Neutrophil (primary cell): ENCODE data around the gene IFIT2.
"Not testable (repeated sequence)": the region's sequence is repeated elsewhere in the genome, so short reads cannot be mapped to it uniquely, and the experiment has no call there.

Experiments used
- H3K27ac ChIP-seq: fragments of 200-600 bp; sonication (generic); 2 replicates; pipeline ENCODE4 v1.5.1; 2016; ENCODE audit warnings: mild to moderate bottlenecking, moderate library complexity
- H3K27me3 ChIP-seq: fragments of 200-600 bp; sonication (generic); 2 replicates; pipeline ENCODE4 v1.6.0; 2016; ENCODE audit warnings: mild to moderate bottlenecking
- H3K36me3 ChIP-seq: fragments of 200-600 bp; sonication (generic); 2 replicates; pipeline ENCODE4 v1.5.1; 2017
- H3K4me1 ChIP-seq, 2 experiments: fragments of 200-600 bp in 1 of 2; sonication (generic) in 1 of 2; 1 replicate in 1 of 2; 2 replicates in 1 of 2; pipeline versions ENCODE4 v1.5.1 to v1.6.1; 2013 to 2016; ENCODE audit warnings: low read depth in 1 of 2, low read length in 1 of 2, mild to moderate bottlenecking in 1 of 2, moderate library complexity in 1 of 2; ENCODE audit not compliant: control insufficient read depth in 1 of 2, insufficient read depth in 1 of 2
- H3K4me3 ChIP-seq, 2 experiments: fragments of 200-600 bp in 1 of 2; sonication (generic) in 1 of 2; 1 replicate in 1 of 2; 2 replicates in 1 of 2; pipeline ENCODE4 v1.5.1; 2013 to 2016; ENCODE audit warnings: low read depth in 1 of 2, low read length in 1 of 2, mild to moderate bottlenecking in 1 of 2, moderate library complexity in 1 of 2
- H3K9me3 ChIP-seq: fragments of 200-600 bp; sonication (generic); 2 replicates; pipeline ENCODE4 v1.5.1; 2016
- CTCF ChIP-seq: fragments of 200-600 bp; sonication (generic); IDR thresholded peaks from 2 replicates; pipeline ENCODE4 v1.5.1; 2016; ENCODE audit warnings: antibody characterized with exemption

Gene IFIT2

DNA sequence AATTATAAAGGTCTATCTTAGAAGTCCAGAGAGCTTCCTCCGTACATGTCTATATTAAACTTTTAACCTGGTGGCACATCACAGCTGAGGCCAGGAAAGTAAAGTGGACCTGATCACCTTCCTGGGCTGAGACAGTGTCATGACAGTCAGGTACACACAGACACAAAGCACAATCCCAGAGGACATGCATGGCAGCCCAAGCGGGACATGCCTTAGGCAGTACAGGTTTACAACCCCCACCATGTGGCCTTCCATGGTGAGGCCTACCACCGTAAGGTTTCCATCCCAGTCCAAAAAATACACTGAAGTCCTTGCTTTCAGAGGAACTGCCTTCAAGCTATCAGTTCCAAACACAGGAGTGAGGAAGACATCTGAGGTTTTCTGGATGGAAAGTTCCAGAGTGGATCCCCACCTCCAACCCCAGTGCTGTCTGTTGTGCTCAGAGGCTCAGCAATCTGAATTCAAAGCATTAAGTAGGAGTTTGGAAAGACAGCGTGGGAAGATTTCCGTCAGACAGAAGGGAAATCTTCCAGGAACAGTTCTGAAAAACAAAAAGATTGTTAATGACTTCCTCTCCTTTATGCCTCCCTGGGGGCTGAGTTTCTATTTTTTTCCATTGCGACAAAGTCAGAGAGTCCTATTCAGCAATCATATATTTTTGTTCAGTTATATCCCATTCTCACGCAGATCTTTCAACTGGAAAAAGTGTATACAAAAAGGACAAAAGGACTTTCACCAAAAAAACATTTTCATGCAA is 46.0 kb downstream of the IFIT2 start:
- no peak for TF ChIP-seq CTCF
- Histone ChIP-seq H3K4me3 (no peak overlapping the region), H3K36me3 (no peaks in the 10 kb centered on the region), H3K27ac (no peak overlapping the region), H3K9me3 (no peaks in the 10 kb centered on the region), H3K4me1 (peaks cover 8% of the 10 kb centered on the region in 2 experiments), H3K27me3 (peaks cover 27% of the 10 kb centered on the region)

DNA sequence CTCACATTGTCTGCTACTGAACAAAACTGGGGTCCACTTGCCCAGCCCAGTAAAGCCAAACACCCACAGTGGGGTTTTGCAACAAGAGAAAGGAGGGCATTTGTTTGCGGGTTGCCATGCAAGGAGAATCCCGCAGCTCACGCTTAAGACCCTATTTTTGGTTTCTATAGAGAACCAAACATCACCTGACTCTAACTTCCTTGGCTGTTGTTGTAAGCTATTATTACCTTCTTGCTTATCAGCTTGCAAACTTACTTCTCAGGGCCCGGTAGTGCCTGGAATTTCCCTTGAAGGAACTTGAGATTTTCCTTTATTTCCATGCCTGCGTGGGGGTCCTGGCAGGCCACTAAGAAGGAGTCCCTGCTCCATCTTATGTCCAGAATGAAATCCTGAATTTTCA is 46.6 kb downstream of the IFIT2 start:
- Histone ChIP-seq H3K9me3 (no peaks in the 10 kb centered on the region), H3K4me1 (peaks cover 8% of the 10 kb centered on the region in 2 experiments), H3K36me3 (no peaks in the 10 kb centered on the region), H3K27me3 (peaks cover 27% of the 10 kb centered on the region), H3K4me3 (no peak overlapping the region), H3K27ac (no peak overlapping the region)
- no peak for TF ChIP-seq CTCF

DNA sequence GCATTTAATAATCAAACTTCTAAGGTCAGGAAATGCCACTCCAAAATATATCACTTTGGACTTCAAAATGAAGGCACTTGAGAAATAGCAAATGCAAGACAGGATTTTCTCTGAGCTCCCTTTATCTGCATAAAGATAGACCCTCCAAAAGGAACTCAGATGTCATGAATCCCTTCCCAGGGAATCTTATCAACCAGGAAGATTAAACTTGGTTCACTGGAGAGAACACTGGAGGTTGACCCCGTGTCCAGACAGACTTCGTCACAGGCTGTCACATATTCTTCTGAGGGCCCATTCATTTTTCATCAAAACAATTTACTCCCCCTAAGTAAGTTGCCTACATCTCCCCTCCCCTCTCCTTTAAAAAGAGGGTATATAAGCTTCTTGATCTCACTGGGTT is 47.1 kb downstream of the IFIT2 start:
- Histone ChIP-seq H3K36me3 (no peaks in the 10 kb centered on the region), H3K9me3 (no peaks in the 10 kb centered on the region), H3K27me3 (peaks cover 27% of the 10 kb centered on the region), H3K4me1 (peaks cover 8% of the 10 kb centered on the region in 2 experiments), H3K27ac (no peak overlapping the region), H3K4me3 (no peak overlapping the region)
- no peak for TF ChIP-seq CTCF

GRCh38 chr10:89350631-89351315 is 48.9 kb downstream of the IFIT2 start:
- not testable (repeated sequence) for H3K4me3 ChIP-seq, H3K4me1 ChIP-seq, H3K9me3 ChIP-seq, H3K27ac ChIP-seq, H3K36me3 ChIP-seq
- H3K27me3 ChIP-seq = peaks cover 27% of the 10 kb centered on the region

DNA sequence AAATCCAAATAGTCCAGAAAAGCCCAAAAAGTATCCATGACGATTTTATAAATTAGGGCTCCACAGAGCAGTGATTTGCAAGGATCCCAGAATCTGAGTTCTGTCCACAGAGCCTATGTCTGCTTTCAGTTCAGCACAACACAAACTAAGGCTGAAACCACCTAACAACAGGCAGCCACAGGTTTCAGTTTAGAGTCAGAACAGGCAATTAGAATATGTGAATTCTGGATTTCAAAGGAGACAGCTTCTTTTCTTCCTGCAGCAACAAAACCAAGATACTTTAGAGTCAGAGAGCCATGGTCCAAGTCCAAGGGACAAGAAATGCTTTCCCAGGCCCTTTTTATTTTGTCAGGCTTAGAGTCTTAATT is 49.5 kb downstream of the IFIT2 start:
- peaks cover 5 to 7% of the 10 kb centered on the region in 2 experiments for H3K4me1 ChIP-seq
- no peak overlapping the region for H3K27ac ChIP-seq
- H3K4me3 ChIP-seq = no peak overlapping the region
- TF ChIP-seq CTCF = no peak
- H3K36me3 ChIP-seq = no peaks in the 10 kb centered on the region
- no peaks in the 10 kb centered on the region for H3K9me3 ChIP-seq
- H3K27me3 ChIP-seq = peaks cover 27% of the 10 kb centered on the region
